DMS153 (cell line): ENCODE results near the gene PAFAH2.
A peak's percentile ranks its signal among the peaks of the same experiment; 100 is the strongest.

Experiments
- DNase-seq: peaks from one replicate; lab custom pipeline; 2025; lab: John Stamatoyannopoulos, UW

Gene PAFAH2

GRCh38 chr1:25997828-25998761 is at the start of gene PAFAH2:
PAFAH2 (minus strand) TSS chr1:25998063; CDS start chr1:25990816, 7,247 bp downstream.
- DNase-seq, result peak; percentile 100

GRCh38 chr1:26047278-26047874 is 49.5 kb upstream of the PAFAH2 start:
- no peak for DNase-seq

DNA sequence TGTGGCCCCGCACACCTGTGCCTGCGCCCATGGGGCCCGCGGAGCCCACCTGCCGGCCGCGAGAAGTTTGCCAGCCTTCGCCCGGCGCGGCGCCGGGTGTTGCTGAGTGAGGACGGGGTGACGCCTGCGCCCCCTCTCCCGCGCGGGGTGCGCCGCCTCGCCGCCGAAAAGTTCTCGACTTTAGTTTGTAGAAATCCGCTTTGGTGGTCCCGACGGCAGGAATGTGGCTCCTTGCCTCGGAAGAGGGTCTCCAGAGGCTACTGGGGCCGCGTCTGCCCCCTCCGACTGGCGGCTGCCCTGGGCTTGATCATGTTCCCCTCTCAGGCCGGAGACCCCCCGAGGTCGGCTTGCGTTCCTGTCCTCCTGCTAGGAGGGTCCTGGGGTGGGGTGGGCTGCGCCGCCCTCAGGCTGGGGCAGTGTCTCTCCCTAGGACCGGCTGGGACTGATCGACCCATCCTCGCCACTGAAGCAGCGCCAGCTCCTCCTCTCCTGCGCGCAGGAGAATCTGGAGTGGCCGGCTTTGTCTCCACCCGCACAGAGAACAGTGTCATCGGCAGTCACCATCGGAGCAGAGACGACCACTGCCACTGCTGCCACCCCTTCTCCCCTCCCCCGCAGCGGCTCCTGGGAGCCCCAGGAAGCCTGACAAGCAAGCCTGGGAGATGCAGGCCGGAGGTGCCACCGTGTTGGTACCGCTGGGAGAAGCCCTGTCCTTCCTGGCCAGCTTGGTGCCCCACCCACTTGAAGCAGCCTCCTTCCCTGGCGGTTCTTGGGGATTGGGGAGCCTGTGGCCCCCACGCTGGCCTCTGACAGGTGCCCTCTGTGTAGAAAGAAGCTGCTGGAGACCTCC is 48.6 kb upstream of the PAFAH2 start:
- DNase-seq, result no peak

DNA sequence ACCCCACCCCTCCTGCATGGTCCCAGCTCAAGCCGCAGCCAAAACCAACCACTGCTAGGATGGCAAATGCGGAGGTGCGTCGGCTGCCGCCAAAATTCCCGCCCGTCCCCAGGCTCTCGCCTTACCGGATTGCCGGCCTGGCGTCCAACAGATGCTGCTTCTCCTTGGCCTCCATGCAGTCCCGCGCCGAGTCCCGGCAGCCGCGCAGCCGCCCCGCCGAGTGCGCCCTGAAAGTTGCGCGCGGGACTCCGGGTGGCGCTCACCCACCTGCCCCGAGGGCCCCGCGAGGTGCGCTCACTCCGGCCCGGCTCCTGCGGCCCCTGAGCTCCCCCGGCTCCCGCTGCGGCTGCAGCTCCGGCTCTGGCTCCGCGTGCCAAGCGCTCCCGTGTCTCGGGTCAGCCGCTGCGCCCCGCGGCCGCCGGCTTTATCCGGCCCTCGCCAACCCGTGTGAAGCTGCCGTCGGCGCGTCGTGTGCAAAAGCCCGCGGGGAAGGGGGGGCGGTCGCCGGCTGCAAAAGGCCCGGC is 47.9 kb upstream of the PAFAH2 start, which contains the start of gene SLC30A2:
Gene SLC30A2, minus strand, starts transcription at position 397 of the 524 bp plus-strand sequence. Its CDS starts 222 bp downstream, at position 175.
- no peak for DNase-seq

GRCh38 chr1:26044971-26045721 is 47.3 kb upstream of the PAFAH2 start:
- no peak for DNase-seq

GRCh38 chr1:26044414-26044813 is 46.6 kb upstream of the PAFAH2 start:
- DNase-seq, result no peak

DNA sequence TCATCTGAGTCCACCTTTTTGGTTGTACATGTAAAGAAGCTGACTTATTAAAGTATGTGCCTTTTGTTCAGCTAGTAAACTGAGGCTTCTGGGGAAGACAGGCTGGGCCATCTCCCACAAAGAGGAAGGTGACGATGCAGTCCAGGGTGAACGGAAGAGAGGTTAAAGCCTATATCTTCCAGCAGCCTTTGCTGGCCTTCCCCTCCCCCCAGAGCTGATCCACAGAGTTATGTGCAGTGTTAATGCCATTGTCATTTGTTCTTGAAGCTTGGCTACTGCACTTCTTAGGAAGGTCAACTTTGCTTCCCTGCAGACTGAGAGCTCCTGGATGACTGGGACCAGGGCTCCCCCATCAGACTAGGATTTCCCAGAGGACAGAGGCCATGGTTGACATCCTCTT is 45.9 kb upstream of the PAFAH2 start:
- no peak for DNase-seq

- no peak for DNase-seq
Observed at GRCh38 chr1:26041978-26042377, 44.1 kb upstream of the PAFAH2 start.

- no peak for DNase-seq
Observed at GRCh38 chr1:26041401-26041800, 43.5 kb upstream of the PAFAH2 start.

- no peak for DNase-seq
Observed at GRCh38 chr1:26038904-26039303, 41.0 kb upstream of the PAFAH2 start.

DNA sequence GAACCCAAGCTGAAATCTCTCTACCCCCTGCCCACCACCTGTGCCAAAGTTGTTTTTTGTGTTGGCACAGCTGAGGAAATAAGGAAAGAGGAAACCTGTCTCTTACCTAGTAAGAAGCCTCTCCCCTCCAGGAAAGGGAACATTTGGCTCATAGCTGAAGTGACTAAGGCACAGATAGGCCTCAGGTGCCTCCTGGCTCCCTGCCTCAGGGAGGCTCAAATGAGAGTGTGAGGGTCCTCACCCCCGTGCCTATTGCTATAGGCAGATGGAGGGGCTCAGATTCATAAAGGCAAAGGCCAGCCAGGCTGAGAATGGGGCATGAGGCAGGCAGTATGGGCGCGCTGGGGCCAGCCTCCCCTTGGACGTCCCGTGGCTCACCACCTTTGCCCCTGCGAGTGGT is 40.6 kb upstream of the PAFAH2 start:
- DNase-seq, result no peak

GRCh38 chr1:26037904-26038303 is 40.0 kb upstream of the PAFAH2 start:
- no peak for DNase-seq

DNA sequence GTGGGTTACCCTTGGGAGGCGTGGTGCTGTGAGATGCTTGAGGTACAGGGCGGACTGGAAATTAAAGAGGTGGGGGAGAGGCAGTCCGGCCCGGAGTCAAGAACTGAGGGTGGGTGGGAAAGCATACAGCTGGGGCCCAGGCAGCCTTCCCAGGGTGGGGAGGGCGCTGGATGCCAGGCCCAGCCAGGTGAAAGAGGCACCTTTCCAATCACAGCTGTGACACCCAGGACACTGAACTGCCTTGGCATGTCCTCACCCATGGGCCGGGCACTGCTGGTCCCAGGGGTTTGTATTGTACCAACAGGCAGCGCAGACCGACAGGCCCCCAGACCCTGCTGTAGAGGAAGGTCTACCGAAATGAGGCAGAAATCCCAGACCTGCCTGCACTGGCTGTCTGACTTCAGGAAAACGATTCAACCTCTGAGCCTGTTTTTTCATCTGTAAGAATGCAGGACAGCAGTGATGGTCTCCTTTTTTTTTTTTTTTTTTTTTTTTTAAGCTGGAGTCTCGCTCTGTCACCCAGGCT is 39.0 kb upstream of the PAFAH2 start:
- DNase-seq, result no peak

- DNase-seq, result peak; percentile 62
Observed at GRCh38 chr1:26035959-26036755, 38.3 kb upstream of the PAFAH2 start.

- peak; percentile 92 for DNase-seq
Observed at GRCh38 chr1:26035203-26035958, 37.5 kb upstream of the PAFAH2 start.

DNA sequence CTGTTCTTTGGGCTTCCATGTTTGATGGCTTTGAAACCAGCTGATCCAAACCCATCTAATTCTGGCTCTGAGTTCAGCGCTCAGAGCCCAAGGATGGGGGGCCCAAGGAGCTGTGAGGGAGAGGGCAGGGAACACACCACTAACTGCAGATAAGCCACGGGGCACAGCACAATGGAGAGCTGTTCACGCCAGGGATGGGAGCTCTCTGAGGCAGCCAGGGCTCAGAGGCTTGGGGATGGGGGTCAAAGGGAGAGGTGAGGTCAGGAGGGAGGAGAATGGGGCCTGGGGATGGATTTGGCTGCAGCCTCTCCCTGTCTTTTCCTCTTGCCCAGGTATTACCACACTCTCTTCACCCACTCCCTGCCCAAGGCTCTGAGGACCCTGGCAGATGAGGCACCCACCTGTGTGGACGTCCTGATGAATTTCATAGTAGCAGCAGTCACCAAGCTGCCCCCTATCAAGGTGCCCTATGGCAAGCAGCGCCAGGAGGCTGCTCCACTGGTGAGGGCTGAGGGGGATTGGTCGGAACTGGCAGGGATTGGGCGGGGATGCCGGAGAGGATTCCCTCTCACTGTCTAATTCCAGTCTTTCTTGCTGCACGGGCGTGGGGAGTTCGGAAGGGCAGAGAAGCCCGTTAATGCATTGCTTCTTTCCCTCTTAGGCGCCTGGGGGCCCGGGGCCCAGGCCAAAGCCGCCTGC is 36.8 kb upstream of the PAFAH2 start:
- no peak for DNase-seq

- DNase-seq, result no peak
Observed at GRCh38 chr1:26032656-26033357, 34.9 kb upstream of the PAFAH2 start.

DNA sequence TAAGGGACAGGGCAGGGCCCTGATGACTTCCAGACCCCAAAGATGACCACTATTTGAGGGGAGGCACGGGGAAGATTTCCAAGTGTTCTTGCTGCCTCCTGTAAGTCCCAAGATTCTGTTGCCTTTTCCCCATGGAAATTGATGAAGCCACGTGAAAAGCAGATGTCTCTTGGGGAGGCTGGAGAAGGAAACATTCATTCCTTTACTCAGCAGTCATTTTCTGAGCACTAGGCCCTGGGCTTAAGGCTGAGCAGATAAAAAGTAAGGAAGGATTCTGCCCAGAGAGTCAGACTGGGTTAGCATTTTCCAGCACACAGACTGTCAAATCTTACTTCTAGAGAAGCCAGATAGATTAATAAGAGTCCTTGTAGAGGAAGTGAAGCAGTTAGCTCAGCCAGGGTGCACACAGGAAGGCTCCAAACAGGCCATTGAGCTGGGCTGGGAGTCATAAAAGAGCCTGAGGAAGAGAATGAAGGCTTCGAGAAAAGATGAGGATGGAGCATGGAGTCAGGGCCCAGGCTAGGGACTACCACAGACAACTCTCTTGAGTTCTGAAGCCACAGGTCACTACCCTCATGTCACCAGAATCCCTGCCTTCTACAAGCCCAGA is 33.9 kb upstream of the PAFAH2 start:
- DNase-seq, result no peak
